Adrenal gland (tissue), 12 donors: ENCODE results near the gene PUS7. TPM values are rescaled to one million over a fixed set of nuclear protein-coding genes. Genes with fewer than 3 reads are reported as not detected.

Experiments used
- DNase-seq, 7 donors: peaks; one replicate each; pipeline ENCODE4 v3.0.0-alpha.2; 2019 to 2020
- H3K27ac ChIP-seq, 5 donors: fragments of 200-600 bp; sonication (generic) in 4 of 5; 1 replicate in 3 of 5; 2 replicates in 2 of 5; pipeline versions ENCODE4 v1.5.1 to v1.8.0; 2016 to 2020; ENCODE audit warnings: mild to moderate bottlenecking in 1 of 5
- H3K27me3 ChIP-seq: fragments of 200-600 bp; 2 replicates; pipeline ENCODE4 v1.8.0; 2021
- H3K36me3 ChIP-seq, 2 donors: fragments of 200-600 bp; replicated peaks in 1 of 2; 1 replicate in 1 of 2; 2 replicates in 1 of 2; pipeline versions ENCODE4 v1.5.1 to v1.8.0; 2018 to 2022
- H3K4me1 ChIP-seq, 2 donors: fragments of 200-600 bp; replicated peaks in 1 of 2; 1 replicate in 1 of 2; 2 replicates in 1 of 2; pipeline versions ENCODE4 v1.5.1 to v1.8.0; 2018 to 2021
- H3K4me3 ChIP-seq, 4 donors: fragments of 200-600 bp; sonication (generic) in 3 of 4; one replicate each; pipeline ENCODE4 v1.5.1; 2016 to 2018
- H3K9me3 ChIP-seq, 3 donors: fragments of 200-600 bp; sonication (generic) in 1 of 3; replicated peaks in 1 of 3; 1 replicate in 2 of 3; 2 replicates in 1 of 3; pipeline versions ENCODE4 v1.5.1 to v1.8.0; 2016 to 2021
- POLR2A ChIP-seq, 2 donors: fragments of 450-650 bp; IDR thresholded peaks; one replicate each; pipeline ENCODE4 v1.6.1; 2017; ENCODE audit warnings: antibody characterized with exemption in 2 of 2, mild to moderate bottlenecking in 2 of 2, moderate library complexity in 1 of 2
- WGBS, 4 donors: extraction: QIAGEN DNeasy Blood & Tissue Kit in 2 of 4; methylation state at CpG; one replicate each; pipeline versions ENCODE4 v1.1.5 to v1.1.7; 2013 to 2017; 5-methylcytosine and 5-hydroxymethylcytosine counted together
- intact Hi-C, 2 donors: fragments of 100-400 bp; cut with DNase I; formaldehyde crosslinking; loops; one replicate each; pipeline versions ENCODE4 v1.14.1 to v1.15.0; 2022 to 2023
- polyA plus RNA-seq, 3 donors: library from polyadenylated mRNA; stranded (reverse); fragments of 200-250 nt in 2 of 3; fragments of 350-450 nt in 1 of 3; fragmentation: Illumina TruSeq in 1 of 3; extraction: RNeasy Lipid Tissue Mini Kit (QIAGEN cat#74804) in 1 of 3; gene quantifications; one replicate each; pipeline ENCODE4 v1.2.3, GENCODE V29; 2013 to 2014
- total RNA-seq, 9 donors: library from RNA; depleted of rRNA in 4 of 9; stranded (reverse); fragments of >200 nt in 4 of 9; fragments of 120-200 nt in 1 of 9; fragmentation: NEBNext Ultra II Directional in 1 of 9; extraction: Animal tissue kit (Norgen Biotek cat#: 25700) in 1 of 9; gene quantifications; one replicate each; pipeline versions ENCODE4 v1.1.0 to v1.2.4, GENCODE V29; 2013 to 2023
- TF ChIP-seq, protein P1 (sequence below), 6 experiments: fragments of 450-650 bp in 4 of 6; fragments of 200-600 bp in 2 of 6; sonication (generic) in 1 of 6; IDR thresholded peaks; 1 replicate in 5 of 6; 2 replicates in 1 of 6; pipeline versions ENCODE4 v1.5.1 to v1.8.0; 2016 to 2021; ENCODE audit warnings: antibody characterized with exemption in 6 of 6, mild to moderate bottlenecking in 2 of 6, moderate library complexity in 1 of 6
- donor health status: healthy with polysubstance abuse.
- donor health status: Bipolar disorder and iron deficiency.
- donor health status: DM: yes; HTN: yes; CAD: no.
- donor health status: DM: no; HTN: no; CAD: no.
- donor health status: DM: no; HTN: no; CAD: no.
- donor health status: DM: yes; HTN: yes; CAD: no.

PUS7 gene
- total and polyA plus RNA-seq, 12 donors = 2.6 to 15.3 (median 6.0) TPM

GRCh38 chr7:105408791-105409410, 113.2 kb downstream of the PUS7 start:
- H3K4me3 ChIP-seq = no peak overlapping the region
- H3K36me3 ChIP-seq = no peaks in the 10 kb centered on the region
- intact Hi-C loops = loop anchor here (10.0 kb wide), 2 partner anchors 66 to 76 kb away; no protein-coding TSS in a partner anchor
- 90 to 96% (median 91%) methylated on average over 5 of the region's 5 CpGs for WGBS, 4 donors
- no peak for DNase-seq
- no peaks in the 10 kb centered on the region for H3K4me1 ChIP-seq
- no peaks in the 10 kb centered on the region for H3K9me3 ChIP-seq
- H3K27me3 ChIP-seq = no peaks in the 10 kb centered on the region
- no peak for TF ChIP-seq POLR2A (IDR thresholded peaks at IDR 0.05)
- TF ChIP-seq, protein P1, sequence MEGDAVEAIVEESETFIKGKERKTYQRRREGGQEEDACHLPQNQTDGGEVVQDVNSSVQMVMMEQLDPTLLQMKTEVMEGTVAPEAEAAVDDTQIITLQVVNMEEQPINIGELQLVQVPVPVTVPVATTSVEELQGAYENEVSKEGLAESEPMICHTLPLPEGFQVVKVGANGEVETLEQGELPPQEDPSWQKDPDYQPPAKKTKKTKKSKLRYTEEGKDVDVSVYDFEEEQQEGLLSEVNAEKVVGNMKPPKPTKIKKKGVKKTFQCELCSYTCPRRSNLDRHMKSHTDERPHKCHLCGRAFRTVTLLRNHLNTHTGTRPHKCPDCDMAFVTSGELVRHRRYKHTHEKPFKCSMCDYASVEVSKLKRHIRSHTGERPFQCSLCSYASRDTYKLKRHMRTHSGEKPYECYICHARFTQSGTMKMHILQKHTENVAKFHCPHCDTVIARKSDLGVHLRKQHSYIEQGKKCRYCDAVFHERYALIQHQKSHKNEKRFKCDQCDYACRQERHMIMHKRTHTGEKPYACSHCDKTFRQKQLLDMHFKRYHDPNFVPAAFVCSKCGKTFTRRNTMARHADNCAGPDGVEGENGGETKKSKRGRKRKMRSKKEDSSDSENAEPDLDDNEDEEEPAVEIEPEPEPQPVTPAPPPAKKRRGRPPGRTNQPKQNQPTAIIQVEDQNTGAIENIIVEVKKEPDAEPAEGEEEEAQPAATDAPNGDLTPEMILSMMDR (IDR thresholded peaks at IDR 0.05) = no peak
- H3K27ac ChIP-seq = no peak overlapping the region

Other genes with a start within 250 kb of the PUS7 start
- gene SRPK2, start 133.3 kb downstream of the PUS7 start, total RNA-seq = 10 to 100 TPM; 29.9 to 64.7 (median 38.2) TPM
- 10 to 100 TPM in 2 of 3 donors, 1 to 10 TPM in 1; 7.3 to 37.8 (median 11.9) TPM for gene SRPK2, start 133.3 kb downstream of the PUS7 start, polyA plus RNA-seq
- 10 to 100 TPM in 8 of 9 donors, 1 to 10 TPM in 1; 9.8 to 20.2 (median 12.8) TPM for gene RINT1, start 9.9 kb upstream of the PUS7 start, total RNA-seq
- 10 to 100 TPM; 16.6 to 25.8 (median 20.1) TPM for gene RINT1, start 9.9 kb upstream of the PUS7 start, polyA plus RNA-seq
- gene EFCAB10, start 59.2 kb upstream of the PUS7 start, total RNA-seq = under 1 TPM in 1 of 9 donors, not detected in 8; 0.11 TPM
- under 1 TPM in 2 of 3 donors, not detected in 1; 0.10 to 0.27 TPM for gene EFCAB10, start 59.2 kb upstream of the PUS7 start, polyA plus RNA-seq